Measurements from ENCODE around the gene PLPPR1.

GRCh38 chr9:101083448-101084202, 55.1 kb downstream of the PLPPR1 start:
- TF ChIP-seq CTCF (IDR thresholded peaks at IDR 0.05) (no peak), ZFX (IDR thresholded peaks at IDR 0.05; ENCODE audit: borderline replicate concordance) (no peak)
